Endothelial cell of umbilical vein (primary cell): ENCODE data around the gene LAMC2. TPM values are rescaled to one million over a fixed set of nuclear protein-coding genes. Genes with fewer than 3 reads are reported as not detected.

Experiments
- BruUV-seq: library from RNA; stranded (reverse); fragments of 400-500 nt; replicated peaks from 2 replicates; lab custom pipeline; 2021; lab: Mats Ljungman, UMichigan
- CTCF ChIA-PET: fragments of 300-600, 350-600 bp; sonication (Branson Sonifier 250); formaldehyde crosslinking; loops from one replicate; lab custom pipeline; 2021; ENCODE audit warnings: antibody characterized with exemption, inconsistent platforms; lab: Charles Lee
- POLR2A ChIA-PET: fragments of 300-600, 350-600 bp; sonication (Branson Sonifier 250); formaldehyde crosslinking; loops from one replicate; lab custom pipeline; 2021; ENCODE audit warnings: antibody characterized with exemption, inconsistent platforms; lab: Charles Lee
- DNase-seq: peaks from one replicate; pipeline ENCODE4 v3.0.0-alpha.2; 2011; ENCODE audit warnings: low read depth, low spot score
- FAIRE-seq: peaks from 2 replicates; lab custom pipeline; 2011; peaks lifted over from hg19 to GRCh38; lab: Jason Lieb, UNC
- H2AFZ ChIP-seq: 2 replicates; pipeline ENCODE4 v1.6.0; 2012; ENCODE audit warnings: low read depth, low read length, control low read depth, inconsistent platforms
- H3K27ac ChIP-seq: 2 replicates; pipeline ENCODE4 v1.5.1; 2011; ENCODE audit warnings: low read depth, mild to moderate bottlenecking, control low read depth, low read length, moderate library complexity; ENCODE audit not compliant: insufficient read depth
- H3K27me3 ChIP-seq, 2 experiments: 2 replicates each; pipeline versions ENCODE4 v1.6.0 to v1.6.1; 2011; ENCODE audit warnings: low read length in 2 of 2, mixed read lengths in 1 of 2; ENCODE audit not compliant: control insufficient read depth in 2 of 2, insufficient read depth in 2 of 2
- H3K36me3 ChIP-seq, 2 experiments: 2 replicates in 1 of 2; 3 replicates in 1 of 2; pipeline ENCODE4 v1.5.1; 2011; ENCODE audit warnings: low read length in 2 of 2, mild to moderate bottlenecking in 1 of 2, moderate library complexity in 1 of 2; ENCODE audit not compliant: control insufficient read depth in 2 of 2, insufficient read depth in 2 of 2; ENCODE audit errors: extremely low read depth in 1 of 2
- H3K4me1 ChIP-seq: 3 replicates; pipeline ENCODE4 v1.5.1; 2011; ENCODE audit warnings: mild to moderate bottlenecking, low read length; ENCODE audit not compliant: control insufficient read depth, insufficient read depth; ENCODE audit errors: extremely low read depth
- H3K4me2 ChIP-seq: 2 replicates; pipeline ENCODE4 v1.6.1; 2011; ENCODE audit warnings: low read length, control low read depth, mixed read lengths; ENCODE audit not compliant: insufficient read depth
- H3K4me3 ChIP-seq, 3 experiments: fragments of 200-600 bp in 1 of 3; sonication (generic), shearing (Covaris generic) in 1 of 3; replicated peaks in 1 of 3; 2 replicates each; pipeline ENCODE4 v1.5.1; 2011 to 2016; ENCODE audit warnings: control low read depth in 3 of 3, low read length in 3 of 3, mild to moderate bottlenecking in 2 of 3, inconsistent platforms in 1 of 3, low read depth in 1 of 3, moderate library complexity in 1 of 3; ENCODE audit not compliant: insufficient read depth in 1 of 3
- H3K79me2 ChIP-seq: 2 replicates; pipeline ENCODE4 v1.6.0; 2012; ENCODE audit warnings: low read length, inconsistent platforms; ENCODE audit not compliant: control insufficient read depth, insufficient read depth
- H3K9ac ChIP-seq: replicated peaks from 2 replicates; pipeline ENCODE3; 2011; ENCODE audit warnings: low read length, control low read depth; ENCODE audit not compliant: insufficient read depth; ENCODE audit errors: extremely low read depth
- H3K9me1 ChIP-seq: replicated peaks from 3 replicates; pipeline ENCODE4 v1.6.0; 2011; ENCODE audit warnings: mild to moderate bottlenecking, low read length; ENCODE audit not compliant: control insufficient read depth, insufficient read depth; ENCODE audit errors: extremely low read depth
- H3K9me3 ChIP-seq: replicated peaks from 2 replicates; pipeline ENCODE4 v1.5.1; 2012; ENCODE audit warnings: low read length, inconsistent platforms; ENCODE audit not compliant: control insufficient read depth, insufficient read depth
- H4K20me1 ChIP-seq: replicated peaks from 2 replicates; pipeline ENCODE3; 2011; ENCODE audit warnings: mild to moderate bottlenecking, low read length; ENCODE audit not compliant: control insufficient read depth, insufficient read depth; ENCODE audit errors: extremely low read depth
- EZH2 ChIP-seq: IDR thresholded peaks from 2 replicates; pipeline ENCODE4 v1.6.1; 2012; ENCODE audit warnings: borderline replicate concordance, low read depth, mild to moderate bottlenecking, moderate library complexity, low read length, inconsistent platforms; ENCODE audit not compliant: severe bottlenecking
- FOS ChIP-seq: IDR thresholded peaks from 2 replicates; pipeline ENCODE4 v1.6.1; 2011; ENCODE audit warnings: mild to moderate bottlenecking, low read length, moderate library complexity, borderline replicate concordance; ENCODE audit not compliant: insufficient read depth
- GATA2 ChIP-seq: IDR thresholded peaks from 2 replicates; pipeline ENCODE4 v1.7.0; 2011; ENCODE audit warnings: low read depth, mild to moderate bottlenecking, moderate library complexity, mixed read lengths, low read length; ENCODE audit not compliant: insufficient read length, insufficient read depth
- JUN ChIP-seq: IDR thresholded peaks from 2 replicates; pipeline ENCODE4 v1.6.1; 2011; ENCODE audit warnings: borderline replicate concordance, low read depth; ENCODE audit not compliant: insufficient read length, insufficient read depth
- MYC ChIP-seq: IDR thresholded peaks from one replicate; pipeline ENCODE4 v1.6.1; 2011; ENCODE audit warnings: mild to moderate bottlenecking, low read depth, low read length
- POLR2A ChIP-seq: IDR thresholded peaks from 2 replicates; pipeline ENCODE4 v1.6.1; 2012; ENCODE audit warnings: low read depth, mild to moderate bottlenecking, control low read depth, low read length
- POLR2AphosphoS5 ChIP-seq: IDR thresholded peaks from 2 replicates; pipeline ENCODE4 v1.6.1; 2012; ENCODE audit warnings: low read depth, mild to moderate bottlenecking, control low read depth, low read length, moderate library complexity; ENCODE audit not compliant: insufficient read depth
- dilution Hi-C: fragments of 300-500 bp; cut with MboI; formaldehyde crosslinking; loops from one replicate; pipeline ENCODE4 v1.15.0; 2019; ENCODE audit warnings: low sequenced_read_pairs; ENCODE audit not compliant: extremely low pct_ligation_motif_present
- intact Hi-C: fragments of 100-400 bp; cut with micrococcal nuclease; formaldehyde crosslinking; loops from one replicate; pipeline ENCODE4 v1.10.0; 2022
- polyA plus RNA-seq, 4 experiments: library from polyadenylated mRNA; depleted of rRNA in 3 of 4; stranded (reverse) in 3 of 4; unstranded in 1 of 4; fragments of >200 nt; gene quantifications; 2 replicates each; pipeline versions ENCODE4 v1.2.1 to v1.2.3, GENCODE V29; 2011 to 2012; ENCODE audit warnings: missing spikeins in 1 of 4
- total RNA-seq: library from RNA; stranded (reverse); gene quantifications from 2 replicates; pipeline ENCODE4 v1.2.3, GENCODE V29; 2021
- TF ChIP-seq, protein P1 (sequence below): IDR thresholded peaks from 2 replicates; pipeline ENCODE4 v1.6.1; 2011; ENCODE audit not compliant: insufficient read depth, insufficient read length
- TF ChIP-seq, protein P2 (sequence below), 2 donors: IDR thresholded peaks; 1 replicate in 1 of 2; 2 replicates in 1 of 2; pipeline ENCODE4 v1.5.1; 2011; ENCODE audit warnings: low read length in 2 of 2, mild to moderate bottlenecking in 2 of 2, moderate library complexity in 2 of 2, control low read depth in 1 of 2, inconsistent platforms in 1 of 2, low read depth in 1 of 2; ENCODE audit not compliant: insufficient read depth in 1 of 2; ENCODE audit errors: extremely low read depth in 1 of 2

Gene LAMC2
- total and polyA plus RNA-seq, 2 donors (not counting 3 experiments of a cell fraction or from before 2014, with no cell fraction given): 0.23 to 0.82 TPM

DNA sequence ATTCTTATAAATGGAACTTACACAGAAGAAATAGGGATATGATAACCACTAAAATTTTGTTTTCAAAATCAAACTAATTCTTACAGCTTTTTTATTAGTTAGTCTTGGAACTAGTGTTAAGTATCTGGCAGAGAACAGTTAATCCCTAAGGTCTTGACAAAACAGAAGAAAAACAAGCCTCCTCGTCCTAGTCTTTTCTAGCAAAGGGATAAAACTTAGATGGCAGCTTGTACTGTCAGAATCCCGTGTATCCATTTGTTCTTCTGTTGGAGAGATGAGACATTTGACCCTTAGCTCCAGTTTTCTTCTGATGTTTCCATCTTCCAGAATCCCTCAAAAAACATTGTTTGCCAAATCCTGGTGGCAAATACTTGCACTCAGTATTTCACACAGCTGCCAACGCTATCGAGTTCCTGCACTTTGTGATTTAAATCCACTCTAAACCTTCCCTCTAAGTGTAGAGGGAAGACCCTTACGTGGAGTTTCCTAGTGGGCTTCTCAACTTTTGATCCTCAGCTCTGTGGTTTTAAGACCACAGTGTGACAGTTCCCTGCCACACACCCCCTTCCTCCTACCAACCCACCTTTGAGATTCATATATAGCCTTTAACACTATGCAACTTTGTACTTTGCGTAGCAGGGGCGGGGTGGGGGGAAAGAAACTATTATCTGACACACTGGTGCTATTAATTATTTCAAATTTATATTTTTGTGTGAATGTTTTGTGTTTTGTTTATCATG is 42.3 kb upstream of the LAMC2 start:
- intact Hi-C loops: no loop called here
- FAIRE-seq: no peak
- no TSS peak for BruUV-seq

More for the DNA sequence above, 42.3 kb upstream of the LAMC2 start:
- dilution Hi-C loops: no loop called here
- Histone ChIP-seq H4K20me1 (no peaks in the 10 kb centered on the region), H3K4me1 (peaks cover 19% of the 10 kb centered on the region), H3K9me3 (no peaks in the 10 kb centered on the region), H3K27ac (no peak overlapping the region), H2AFZ (no peak overlapping the region), H3K27me3 (no peaks in the 10 kb centered on the region), H3K4me3 (no peak overlapping the region), H3K4me2 (no peak overlapping the region), H3K79me2 (no peaks in the 10 kb centered on the region), H3K9me1 (no peaks in the 10 kb centered on the region), H3K36me3 (peaks cover 10 to 25% of the 10 kb centered on the region in 2 experiments), H3K9ac (no peak overlapping the region)
- DNase-seq: no peak
- ChIA-PET CTCF (interaction anchor here (0.8 kb wide), 1 partner anchor 9 kb away, joined by 3 read pairs; no protein-coding TSS in a partner anchor), POLR2A (no interaction called here)
- TF ChIP-seq MYC (no peak), FOS (no peak), POLR2A (no peak), JUN (no peak), GATA2 (no peak), POLR2AphosphoS5 (no peak), EZH2 (no peak)
- TF ChIP-seq, protein P1, sequence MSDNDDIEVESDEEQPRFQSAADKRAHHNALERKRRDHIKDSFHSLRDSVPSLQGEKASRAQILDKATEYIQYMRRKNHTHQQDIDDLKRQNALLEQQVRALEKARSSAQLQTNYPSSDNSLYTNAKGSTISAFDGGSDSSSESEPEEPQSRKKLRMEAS: no peak
- TF ChIP-seq, protein P2, sequence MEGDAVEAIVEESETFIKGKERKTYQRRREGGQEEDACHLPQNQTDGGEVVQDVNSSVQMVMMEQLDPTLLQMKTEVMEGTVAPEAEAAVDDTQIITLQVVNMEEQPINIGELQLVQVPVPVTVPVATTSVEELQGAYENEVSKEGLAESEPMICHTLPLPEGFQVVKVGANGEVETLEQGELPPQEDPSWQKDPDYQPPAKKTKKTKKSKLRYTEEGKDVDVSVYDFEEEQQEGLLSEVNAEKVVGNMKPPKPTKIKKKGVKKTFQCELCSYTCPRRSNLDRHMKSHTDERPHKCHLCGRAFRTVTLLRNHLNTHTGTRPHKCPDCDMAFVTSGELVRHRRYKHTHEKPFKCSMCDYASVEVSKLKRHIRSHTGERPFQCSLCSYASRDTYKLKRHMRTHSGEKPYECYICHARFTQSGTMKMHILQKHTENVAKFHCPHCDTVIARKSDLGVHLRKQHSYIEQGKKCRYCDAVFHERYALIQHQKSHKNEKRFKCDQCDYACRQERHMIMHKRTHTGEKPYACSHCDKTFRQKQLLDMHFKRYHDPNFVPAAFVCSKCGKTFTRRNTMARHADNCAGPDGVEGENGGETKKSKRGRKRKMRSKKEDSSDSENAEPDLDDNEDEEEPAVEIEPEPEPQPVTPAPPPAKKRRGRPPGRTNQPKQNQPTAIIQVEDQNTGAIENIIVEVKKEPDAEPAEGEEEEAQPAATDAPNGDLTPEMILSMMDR (IDR thresholded peaks at IDR 0.05; ENCODE audit: extremely low read depth in 1 of 2, insufficient read depth in 1 of 2, low read depth in 1 of 2, low read length in 2 of 2): no peak
